Neuronal stem cell (in vitro differentiated cells): ENCODE data around the gene TBC1D22A.

ENCODE experiments used
- DNase-seq: peaks from one replicate; pipeline ENCODE4 v3.0.0-alpha.2; 2013; ENCODE audit warnings: low spot score
- H2AFZ ChIP-seq: one replicate; pipeline ENCODE4 v1.6.1; 2013; ENCODE audit warnings: mild to moderate bottlenecking, low read length, inconsistent platforms
- H2AK5ac ChIP-seq: 2 replicates; pipeline ENCODE4 v1.6.1; 2013; ENCODE audit warnings: low read depth, mild to moderate bottlenecking, inconsistent platforms, low read length, moderate library complexity, mixed read lengths
- H2BK120ac ChIP-seq: 2 replicates; pipeline ENCODE4 v1.6.1; 2013; ENCODE audit warnings: low read depth, mild to moderate bottlenecking, inconsistent platforms, low read length, moderate library complexity, mixed read lengths
- H2BK12ac ChIP-seq: one replicate; pipeline ENCODE4 v1.6.1; 2013; ENCODE audit warnings: low read length, inconsistent platforms
- H2BK15ac ChIP-seq: 2 replicates; pipeline ENCODE4 v1.6.1; 2013; ENCODE audit warnings: mild to moderate bottlenecking, low read length, inconsistent platforms, mixed read lengths
- H2BK5ac ChIP-seq: one replicate; pipeline ENCODE4 v1.6.1; 2013; ENCODE audit warnings: inconsistent platforms, mild to moderate bottlenecking, low read length, moderate library complexity
- H3K14ac ChIP-seq: one replicate; pipeline ENCODE4 v1.6.1; 2013; ENCODE audit warnings: low read length, inconsistent platforms
- H3K18ac ChIP-seq: 2 replicates; pipeline ENCODE4 v1.6.1; 2013; ENCODE audit warnings: low read length, inconsistent platforms
- H3K23ac ChIP-seq: 2 replicates; pipeline ENCODE4 v1.6.1; 2013; ENCODE audit warnings: low read depth, mild to moderate bottlenecking, mixed read lengths, low read length, inconsistent platforms; ENCODE audit not compliant: poor library complexity
- H3K27ac ChIP-seq: replicated peaks from 3 replicates; pipeline ENCODE4 v1.5.1; 2013; ENCODE audit warnings: low read length, inconsistent platforms
- H3K27me3 ChIP-seq, 3 experiments: 2 replicates each; pipeline ENCODE4 v1.6.1; 2013; ENCODE audit warnings: low read length in 3 of 3, mild to moderate bottlenecking in 2 of 3, inconsistent platforms in 1 of 3, low read depth in 1 of 3, mixed read lengths in 1 of 3, moderate library complexity in 1 of 3; ENCODE audit not compliant: control insufficient read depth in 3 of 3, insufficient read depth in 3 of 3
- H3K36me3 ChIP-seq, 2 donors: replicated peaks in 1 of 2; 2 replicates each; pipeline ENCODE4 v1.6.1; 2013; ENCODE audit warnings: low read length in 2 of 2; ENCODE audit not compliant: control insufficient read depth in 2 of 2, insufficient read depth in 2 of 2
- H3K4ac ChIP-seq: 2 replicates; pipeline ENCODE4 v1.6.1; 2013; ENCODE audit warnings: inconsistent platforms, mild to moderate bottlenecking, low read length, moderate library complexity
- H3K4me1 ChIP-seq, 2 donors: 1 replicate in 1 of 2; 2 replicates in 1 of 2; pipeline ENCODE4 v1.6.1; 2013; ENCODE audit warnings: low read length in 2 of 2, low read depth in 1 of 2; ENCODE audit not compliant: control insufficient read depth in 2 of 2, insufficient read depth in 1 of 2
- H3K4me2 ChIP-seq: one replicate; pipeline ENCODE4 v1.6.1; 2013; ENCODE audit warnings: mild to moderate bottlenecking, low read length, inconsistent platforms; ENCODE audit not compliant: insufficient read depth, poor library complexity, severe bottlenecking
- H3K4me3 ChIP-seq, 2 donors: 2 replicates each; pipeline ENCODE4 v1.5.1; 2013; ENCODE audit warnings: low read length in 2 of 2, mild to moderate bottlenecking in 2 of 2, inconsistent platforms in 1 of 2, moderate library complexity in 1 of 2
- H3K79me1 ChIP-seq: one replicate; pipeline ENCODE4 v1.6.1; 2013; ENCODE audit warnings: low read depth, mild to moderate bottlenecking, inconsistent platforms, low read length, moderate library complexity
- H3K9ac ChIP-seq: one replicate; pipeline ENCODE4 v1.6.1; 2013; ENCODE audit warnings: mild to moderate bottlenecking, low read depth, low read length, inconsistent platforms; ENCODE audit not compliant: poor library complexity
- H3K9me3 ChIP-seq, 2 donors: replicated peaks in 1 of 2; 2 replicates each; pipeline versions ENCODE3 to v1.6.1; 2013; ENCODE audit warnings: low read length in 2 of 2, mild to moderate bottlenecking in 2 of 2, inconsistent platforms in 1 of 2, low read depth in 1 of 2, mixed read lengths in 1 of 2, moderate library complexity in 1 of 2; ENCODE audit not compliant: control insufficient read depth in 2 of 2, insufficient read depth in 1 of 2
- H4K8ac ChIP-seq: one replicate; pipeline ENCODE4 v1.6.1; 2013; ENCODE audit warnings: low read depth, mild to moderate bottlenecking, inconsistent platforms, low read length, moderate library complexity
- H4K91ac ChIP-seq: one replicate; pipeline ENCODE4 v1.6.1; 2013; ENCODE audit warnings: low read length, low read depth, mild to moderate bottlenecking, inconsistent platforms; ENCODE audit not compliant: poor library complexity
- WGBS, 2 donors: extraction: QIAGEN DNeasy Blood & Tissue Kit; methylation state at CpG; one replicate each; pipeline ENCODE4 v1.1.7; 2013; ENCODE audit warnings: missing lambda C conversion rate in 2 of 2, mixed read lengths in 1 of 2; ENCODE audit not compliant: insufficient read length in 2 of 2, insufficient replicate concordance in 1 of 2; ENCODE audit errors: extremely low coverage in 2 of 2; 5-methylcytosine and 5-hydroxymethylcytosine counted together

Gene TBC1D22A

DNA sequence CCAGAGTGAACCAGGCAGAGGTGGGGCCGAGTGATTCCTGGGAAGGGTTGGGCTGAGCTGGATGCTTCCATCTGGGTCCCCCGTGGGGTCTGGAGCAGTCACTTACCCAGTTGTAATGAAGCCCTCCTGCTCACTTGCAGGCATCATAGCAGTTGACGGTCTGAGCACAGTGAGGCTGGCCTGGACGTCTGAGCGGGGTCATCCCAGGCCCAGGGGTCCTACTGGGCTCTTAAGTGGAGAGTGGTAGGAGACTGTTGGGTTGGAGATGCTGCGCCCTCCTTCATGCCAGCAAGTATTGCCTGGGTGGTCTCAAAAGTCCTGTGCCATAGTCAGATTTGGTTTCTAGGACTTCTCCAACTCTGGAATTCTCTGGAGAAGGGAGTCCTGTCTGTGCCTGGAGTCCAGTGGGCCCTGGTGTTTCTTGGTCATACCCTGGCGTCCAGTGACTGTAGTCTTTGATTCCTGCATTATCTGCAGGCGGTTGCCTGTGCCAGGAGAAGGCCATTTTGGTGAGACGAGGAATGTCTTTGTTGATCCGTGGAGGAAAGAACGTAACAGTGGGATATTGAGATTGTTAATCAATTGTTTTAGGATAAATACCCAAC lies 82.3 kb downstream of the TBC1D22A start:
- H4K91ac ChIP-seq: no peak overlapping the region
- H2BK120ac ChIP-seq: no peak overlapping the region
- H2BK5ac ChIP-seq: no peak overlapping the region
- peaks cover 0 to 7% of the 10 kb centered on the region in 2 donors for H3K36me3 ChIP-seq
- H2AFZ ChIP-seq: no peak overlapping the region
- H3K9ac ChIP-seq: no peak overlapping the region
- H3K4me1 ChIP-seq: no peaks in the 10 kb centered on the region
- no peak overlapping the region for H2BK15ac ChIP-seq
- H4K8ac ChIP-seq: no peak overlapping the region
- no peak overlapping the region for H3K4me3 ChIP-seq
- no peak overlapping the region for H3K18ac ChIP-seq
- H3K9me3 ChIP-seq: no peaks in the 10 kb centered on the region
- no peak overlapping the region for H3K4ac ChIP-seq
- H3K23ac ChIP-seq: no peak overlapping the region
- H3K27ac ChIP-seq: no peak overlapping the region
- H3K4me2 ChIP-seq: no peak overlapping the region
- no peak overlapping the region for H3K14ac ChIP-seq
- H3K27me3 ChIP-seq: no peaks in the 10 kb centered on the region
- H3K79me1 ChIP-seq: no peaks in the 10 kb centered on the region
- no CpG with 5 or more reads among the region's 11 CpGs for WGBS, 2 donors
- no peak overlapping the region for H2BK12ac ChIP-seq
- H2AK5ac ChIP-seq: no peak overlapping the region
- no peak for DNase-seq

DNA sequence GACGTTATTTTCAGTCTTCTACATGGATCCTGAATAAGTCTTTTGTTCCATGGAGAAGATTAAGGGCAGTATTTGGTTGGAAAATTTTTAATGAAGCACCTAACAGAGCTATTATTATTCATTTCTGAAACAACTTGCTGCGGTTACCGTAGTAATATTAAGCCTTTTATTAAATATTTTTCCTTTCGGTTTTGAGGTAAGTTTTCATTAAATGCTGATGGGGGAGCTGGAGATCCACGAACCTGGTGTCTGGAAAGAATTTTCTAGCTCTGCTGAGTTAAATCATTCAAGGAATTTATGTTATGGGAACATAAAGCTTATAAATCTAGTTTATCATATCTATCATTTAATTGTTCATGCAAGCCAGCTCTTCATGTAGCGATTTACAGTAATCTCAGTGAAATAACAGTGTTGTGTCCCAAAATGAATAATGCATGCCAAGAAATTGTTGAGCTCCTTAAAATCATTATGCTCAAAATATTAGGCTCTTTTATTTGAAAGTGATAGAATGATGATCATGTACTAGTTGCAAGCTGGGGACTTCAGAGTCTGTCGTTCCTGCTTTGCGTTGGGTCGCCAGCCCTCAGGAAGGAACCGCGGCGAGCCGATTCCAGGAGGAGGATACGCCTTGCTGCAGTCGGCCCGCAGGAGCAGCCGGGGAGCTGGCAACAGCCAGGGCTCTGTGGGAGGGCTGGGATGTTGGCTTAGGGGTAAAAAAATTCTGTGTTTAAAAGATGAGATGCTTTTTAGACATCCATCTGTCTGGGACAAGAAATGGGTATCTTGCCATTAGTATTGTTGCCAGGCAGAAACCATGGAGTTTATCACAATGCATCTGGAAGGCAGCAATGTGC lies 83.1 kb downstream of the TBC1D22A start:
- Histone ChIP-seq H2BK12ac (no peak overlapping the region), H3K4ac (no peak overlapping the region), H3K36me3 (peaks cover 0 to 8% of the 10 kb centered on the region in 2 donors), H2BK5ac (no peak overlapping the region), H3K4me3 (no peak overlapping the region), H3K9me3 (no peaks in the 10 kb centered on the region), H4K8ac (no peak overlapping the region), H2BK15ac (no peak overlapping the region), H4K91ac (no peak overlapping the region), H3K27ac (no peak overlapping the region), H3K79me1 (no peaks in the 10 kb centered on the region), H3K18ac (no peak overlapping the region), H2BK120ac (no peak overlapping the region), H2AK5ac (no peak overlapping the region), H3K9ac (no peak overlapping the region), H3K14ac (no peak overlapping the region), H3K23ac (no peak overlapping the region), H3K4me1 (no peaks in the 10 kb centered on the region), H3K4me2 (no peak overlapping the region), H3K27me3 (no peaks in the 10 kb centered on the region), H2AFZ (no peak overlapping the region)
- no CpG with 5 or more reads among the region's 17 CpGs for WGBS, 2 donors
- DNase-seq: no peak

DNA sequence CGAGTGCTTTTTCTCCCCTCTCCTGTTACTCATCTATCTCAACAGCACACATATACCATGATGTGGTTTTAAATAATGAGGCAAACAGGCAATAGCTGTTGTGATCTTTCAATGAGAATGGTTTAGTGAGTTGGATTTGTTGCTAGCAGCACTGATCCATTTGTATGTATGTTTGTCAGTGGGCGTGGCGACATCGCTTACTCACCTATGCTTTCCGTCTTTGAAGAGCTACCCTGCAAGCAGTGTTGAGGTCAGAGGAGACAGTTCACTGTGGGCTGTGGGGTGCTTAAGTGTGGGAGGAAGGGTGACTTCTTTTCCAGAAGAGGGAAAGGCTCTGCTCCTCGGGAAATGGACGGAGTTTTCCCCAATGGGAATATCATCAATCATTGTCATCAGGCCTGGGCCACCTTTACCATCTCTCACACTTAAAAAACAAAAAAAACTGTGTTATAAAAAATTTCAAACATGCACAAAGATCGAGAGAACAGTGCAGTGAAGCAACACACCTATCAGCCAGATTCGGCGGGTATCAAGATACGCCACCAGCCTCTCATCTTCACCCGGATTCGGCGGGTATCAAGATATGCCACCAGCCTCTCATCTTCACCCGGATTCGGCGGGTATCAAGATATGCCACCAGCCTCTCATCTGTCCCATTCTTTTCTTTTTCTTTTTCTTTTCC lies 83.8 kb downstream of the TBC1D22A start:
- H3K4me2 ChIP-seq: no peak overlapping the region
- WGBS, 2 donors: no CpG with 5 or more reads among the region's 17 CpGs
- no peaks in the 10 kb centered on the region for H3K27me3 ChIP-seq
- no peak overlapping the region for H2BK12ac ChIP-seq
- H4K8ac ChIP-seq: no peak overlapping the region
- H3K27ac ChIP-seq: no peak overlapping the region
- peaks cover 0 to 15% of the 10 kb centered on the region in 2 donors for H3K36me3 ChIP-seq
- H3K4me1 ChIP-seq: no peaks in the 10 kb centered on the region
- no peak overlapping the region for H3K4ac ChIP-seq
- H3K18ac ChIP-seq: no peak overlapping the region
- no peaks in the 10 kb centered on the region for H3K79me1 ChIP-seq
- H2BK5ac ChIP-seq: no peak overlapping the region
- no peak overlapping the region for H2BK15ac ChIP-seq
- DNase-seq: no peak
- H4K91ac ChIP-seq: no peak overlapping the region
- H2AK5ac ChIP-seq: no peak overlapping the region
- H3K14ac ChIP-seq: no peak overlapping the region
- no peaks in the 10 kb centered on the region for H3K9me3 ChIP-seq
- no peak overlapping the region for H2BK120ac ChIP-seq
- no peak overlapping the region for H2AFZ ChIP-seq
- no peak overlapping the region for H3K4me3 ChIP-seq
- no peak overlapping the region for H3K9ac ChIP-seq
- H3K23ac ChIP-seq: no peak overlapping the region

DNA sequence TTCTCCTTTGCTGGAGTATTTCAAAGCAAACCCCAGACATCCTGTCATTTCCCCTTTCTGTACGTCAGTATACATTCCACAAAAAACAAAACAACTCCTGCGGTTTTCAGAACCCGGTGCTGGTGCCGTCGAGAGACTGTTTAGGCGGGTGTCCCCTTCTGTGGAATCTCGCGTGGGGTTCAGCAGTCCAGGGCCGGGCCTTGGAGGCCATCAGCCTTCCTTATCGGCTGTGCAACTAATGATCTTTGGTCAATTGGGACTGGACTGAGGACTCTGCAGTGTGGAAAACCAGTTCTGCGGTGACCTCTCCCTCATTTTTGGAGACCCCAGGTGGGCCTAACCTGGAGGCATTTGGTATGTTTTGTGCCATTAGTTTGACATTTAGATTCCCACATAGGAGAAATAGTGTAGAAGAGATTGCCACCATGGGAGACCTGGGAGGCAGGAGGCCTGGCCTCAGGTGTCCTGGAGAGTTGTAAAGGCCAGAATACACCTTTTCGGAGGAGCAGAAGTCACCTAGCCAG lies 84.4 kb downstream of the TBC1D22A start:
- H3K79me1 ChIP-seq: peaks cover 1% of the 10 kb centered on the region

More for the DNA sequence above, 84.4 kb downstream of the TBC1D22A start:
- Histone ChIP-seq H2AK5ac (no peak overlapping the region), H2BK120ac (no peak overlapping the region), H3K14ac (no peak overlapping the region), H4K91ac (no peak overlapping the region), H3K9ac (no peak overlapping the region), H2AFZ (no peak overlapping the region), H2BK15ac (no peak overlapping the region), H2BK12ac (no peak overlapping the region), H3K27ac (no peak overlapping the region), H3K4me3 (no peak overlapping the region), H3K36me3 (peaks cover 0 to 15% of the 10 kb centered on the region in 2 donors), H2BK5ac (no peak overlapping the region), H4K8ac (no peak overlapping the region), H3K27me3 (no peaks in the 10 kb centered on the region), H3K4me1 (no peaks in the 10 kb centered on the region), H3K18ac (no peak overlapping the region), H3K23ac (no peak overlapping the region), H3K4me2 (no peak overlapping the region), H3K4ac (no peak overlapping the region), H3K9me3 (no peaks in the 10 kb centered on the region)
- DNase-seq: no peak
- WGBS, 2 donors: no CpG with 5 or more reads among the region's 12 CpGs
